ENCODE data around the gene MANSC1. TPM values are rescaled to one million over a fixed set of nuclear protein-coding genes. Genes with fewer than 3 reads are reported as not detected.

MANSC1 gene
- total RNA-seq, 1 donor from 2014 or later, result 72.1 TPM

- no peak for TF ChIP-seq CTCF (IDR thresholded peaks at IDR 0.05)
- Histone ChIP-seq H3K27me3 (no peaks in the 10 kb centered on the region), H3K4me1 (peaks cover 6 to 10% of the 10 kb centered on the region in 2 donors), H3K36me3 (no peaks in the 10 kb centered on the region), H3K4me3 (no peak overlapping the region), H3K27ac (no peak overlapping the region), H3K9me3 (no peaks in the 10 kb centered on the region)
- intact Hi-C loops (cut with DNase I), result no loop called here
- DNase-seq (ENCODE audit: low spot score in 2 of 2), result no peak
Observed at GRCh38 chr12:12393171-12393570, 43.1 kb upstream of the MANSC1 start.

GRCh38 chr12:12392413-12392812 lies 42.4 kb upstream of the MANSC1 start:
- no peak for TF ChIP-seq CTCF (IDR thresholded peaks at IDR 0.05)
- no peak for DNase-seq (ENCODE audit: low spot score in 2 of 2)
- Histone ChIP-seq H3K4me3 (no peak overlapping the region), H3K36me3 (no peaks in the 10 kb centered on the region), H3K27me3 (no peaks in the 10 kb centered on the region), H3K4me1 (peaks cover 2 to 6% of the 10 kb centered on the region in 2 donors), H3K9me3 (no peaks in the 10 kb centered on the region), H3K27ac (no peak overlapping the region)
- intact Hi-C loops (cut with DNase I), result no loop called here

- Histone ChIP-seq H3K36me3 (no peaks in the 10 kb centered on the region), H3K27me3 (no peaks in the 10 kb centered on the region), H3K27ac (no peak overlapping the region), H3K4me3 (no peak overlapping the region), H3K4me1 (no peaks in the 10 kb centered on the region), H3K9me3 (no peaks in the 10 kb centered on the region)
- TF ChIP-seq CTCF (IDR thresholded peaks at IDR 0.05), result no peak
- intact Hi-C loops (cut with DNase I), result no loop called here
- DNase-seq (ENCODE audit: low spot score in 2 of 2), result no peak
Observed at GRCh38 chr12:12387501-12387900, 37.5 kb upstream of the MANSC1 start.

GRCh38 chr12:12384571-12385340 lies 34.7 kb upstream of the MANSC1 start:
- H3K4me1 ChIP-seq, result no peaks in the 10 kb centered on the region
- TF ChIP-seq CTCF (IDR thresholded peaks at IDR 0.05), result no peak
- H3K4me3 ChIP-seq, result no peak overlapping the region
- intact Hi-C loops (cut with DNase I), result no loop called here
- H3K27me3 ChIP-seq, result no peaks in the 10 kb centered on the region
- H3K27ac ChIP-seq, result no peak overlapping the region
- no peaks in the 10 kb centered on the region for H3K36me3 ChIP-seq
- DNase-seq (ENCODE audit: low spot score in 2 of 2), result no peak
- no peaks in the 10 kb centered on the region for H3K9me3 ChIP-seq

- Histone ChIP-seq H3K4me3 (no peak overlapping the region), H3K4me1 (peaks cover 0 to 4% of the 10 kb centered on the region in 2 donors), H3K27ac (no peak overlapping the region), H3K9me3 (no peaks in the 10 kb centered on the region), H3K36me3 (no peaks in the 10 kb centered on the region), H3K27me3 (no peaks in the 10 kb centered on the region)
- intact Hi-C loops (cut with DNase I), result no loop called here
- DNase-seq (ENCODE audit: low spot score in 2 of 2), result no peak
- no peak for TF ChIP-seq CTCF (IDR thresholded peaks at IDR 0.05)
Observed at GRCh38 chr12:12381982-12382381, 31.9 kb upstream of the MANSC1 start.
